ENCODE measurements around the gene HDAC8.

DNA sequence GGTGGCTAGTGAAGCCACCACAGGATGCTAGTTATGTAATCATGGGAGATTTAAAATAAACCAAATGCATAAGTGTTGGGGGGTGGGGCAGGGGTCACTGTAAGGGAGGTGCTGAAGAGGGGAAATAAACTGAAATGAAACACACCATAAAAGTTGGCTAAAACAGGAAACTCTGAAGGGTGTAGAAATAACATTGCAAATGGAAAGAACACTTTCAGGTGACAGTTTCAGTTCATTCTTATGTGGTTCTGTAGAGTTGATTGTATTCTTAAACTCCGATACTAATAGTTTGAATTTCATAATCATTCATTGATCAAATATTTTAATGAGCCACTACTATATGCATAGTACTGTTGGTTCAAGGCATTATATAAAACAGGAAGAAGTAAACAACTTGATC lies 80.1 kb downstream of the HDAC8 start:
- no peak for TF ChIP-seq CTCF (IDR thresholded peaks at IDR 0.05)
- no peak for TF ChIP-seq POLR2A (IDR thresholded peaks at IDR 0.05)
- TF ChIP-seq EP300 (IDR thresholded peaks at IDR 0.05): no peak
- no peak for TF ChIP-seq POLR2AphosphoS5 (IDR thresholded peaks at IDR 0.05)

Measured in stomach (tissue), 4 donors.